Amniotic stem cell (primary cell): ENCODE measurements around the gene FBLN5.
"Not testable (repeated sequence)": the region's sequence is repeated elsewhere in the genome, so short reads cannot be mapped to it uniquely, and the experiment has no call there.

Experiments
- DNase-seq: peaks from one replicate; lab custom pipeline; 2025; lab: John Stamatoyannopoulos, UW

Gene FBLN5

GRCh38 chr14:91884664-91885063, 62.8 kb downstream of the FBLN5 start:
- no peak for DNase-seq

DNA sequence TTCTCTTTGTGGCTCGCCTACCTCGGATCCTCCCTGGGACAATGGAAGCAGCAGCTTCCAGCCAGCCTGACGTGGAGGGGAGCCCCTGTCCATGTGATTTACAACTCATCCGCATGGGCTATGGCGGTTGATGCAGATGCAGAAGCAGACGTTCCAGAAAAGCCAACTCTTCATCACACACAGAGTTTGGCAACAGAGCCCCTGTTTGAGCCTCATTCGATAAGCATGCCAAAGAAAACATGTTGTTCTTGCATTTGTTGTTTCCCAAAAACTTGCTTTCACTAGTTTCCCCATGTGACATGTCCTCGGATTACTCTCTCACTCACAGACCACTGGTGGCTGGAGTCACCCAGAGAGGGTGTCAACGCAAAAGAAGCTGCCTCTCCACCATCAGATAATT, 63.7 kb downstream of the FBLN5 start:
- no peak for DNase-seq

- no peak for DNase-seq
Measured at GRCh38 chr14:91882776-91883175, 64.7 kb downstream of the FBLN5 start.

DNA sequence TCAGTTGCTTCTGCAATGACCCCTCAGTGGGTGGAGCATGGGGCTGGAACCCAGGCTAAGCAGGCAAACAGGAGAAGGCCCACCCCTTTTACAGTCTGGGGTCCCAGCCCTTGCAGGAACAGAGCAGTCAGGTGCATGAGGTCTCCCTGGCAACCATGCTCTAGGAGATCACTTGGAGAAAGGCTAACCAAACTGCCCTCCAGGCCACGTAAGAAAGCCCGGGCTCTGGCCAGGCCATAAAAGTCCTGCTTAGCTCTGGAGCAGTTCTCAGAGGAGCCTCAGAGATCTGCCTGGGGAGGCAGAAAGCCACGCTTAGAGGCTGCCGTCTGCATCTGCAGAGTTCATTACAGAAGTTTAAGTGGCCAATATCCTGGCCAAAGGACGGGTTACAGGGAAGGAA, 65.1 kb downstream of the FBLN5 start:
- DNase-seq = no peak

DNA sequence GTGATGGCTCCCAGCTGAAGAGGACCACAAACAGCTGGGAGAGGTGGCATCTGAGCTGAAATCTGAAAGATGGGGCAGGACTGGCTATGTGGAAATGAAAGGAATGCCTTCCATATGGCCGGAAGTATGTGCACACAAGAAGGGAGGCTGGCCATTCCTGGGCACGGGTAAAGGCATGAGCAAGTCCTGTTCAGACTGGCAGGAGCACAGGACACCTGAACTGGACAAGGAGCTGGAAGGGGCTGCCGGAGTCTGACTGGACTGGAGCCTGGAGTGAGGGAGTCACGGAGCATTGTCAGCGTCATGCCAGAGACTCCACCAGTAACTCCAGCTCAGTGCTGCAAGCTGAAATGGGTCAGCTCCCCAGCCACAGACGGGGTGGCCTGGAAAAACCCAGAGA, 68.3 kb downstream of the FBLN5 start:
- no peak for DNase-seq

- no peak for DNase-seq
Measured at GRCh38 chr14:91878274-91878673, 69.2 kb downstream of the FBLN5 start.

GRCh38 chr14:91877376-91877915, 70.0 kb downstream of the FBLN5 start:
- DNase-seq = no peak

GRCh38 chr14:91876492-91876891, 71.0 kb downstream of the FBLN5 start:
- DNase-seq = no peak

DNA sequence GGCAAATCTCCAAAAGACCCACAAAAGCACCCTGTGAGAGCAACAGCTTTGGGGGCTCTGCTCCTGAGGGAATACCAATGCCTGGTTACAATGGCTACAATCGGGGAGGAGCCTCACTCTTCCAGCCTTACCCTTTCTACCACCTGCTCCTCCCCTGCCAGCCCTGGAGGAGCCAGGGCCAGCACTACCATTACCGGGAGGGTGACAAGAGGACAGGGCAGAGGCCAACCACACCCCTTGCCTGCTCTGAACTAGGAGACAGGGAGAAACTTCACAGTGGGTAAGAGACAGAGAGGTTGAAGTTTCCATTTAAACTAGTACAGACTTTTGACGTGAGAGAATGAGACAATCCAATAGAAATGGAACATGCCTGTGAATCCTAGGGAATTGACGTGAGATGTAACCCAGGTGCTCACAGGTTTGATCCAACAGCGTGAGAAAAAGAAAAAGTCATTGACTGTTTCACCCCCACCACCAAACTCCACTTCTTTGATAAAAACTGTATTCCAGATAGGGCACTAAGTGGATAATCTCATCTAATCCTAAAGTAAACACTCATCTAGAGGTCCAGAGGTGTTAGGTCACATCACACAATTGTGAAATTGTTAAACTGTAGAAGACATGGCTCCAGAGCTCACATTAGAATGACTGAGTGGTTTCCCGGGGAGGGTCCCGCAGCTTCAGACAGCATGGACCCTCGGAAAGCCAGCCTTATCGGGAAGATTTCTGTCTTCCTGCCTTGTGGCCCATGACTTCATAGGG, 71.8 kb downstream of the FBLN5 start:
- no peak for DNase-seq

- no peak for DNase-seq
Measured at GRCh38 chr14:91873471-91874415, 73.8 kb downstream of the FBLN5 start.

GRCh38 chr14:91872517-91873470, 74.7 kb downstream of the FBLN5 start:
- DNase-seq = no peak

GRCh38 chr14:91872011-91872501, 75.4 kb downstream of the FBLN5 start:
- DNase-seq = no peak

GRCh38 chr14:91871401-91871800, 76.1 kb downstream of the FBLN5 start:
- DNase-seq = not testable (repeated sequence)

GRCh38 chr14:91870890-91871289, 76.6 kb downstream of the FBLN5 start:
- DNase-seq = no peak

- no peak for DNase-seq
Measured at GRCh38 chr14:91870001-91870400, 77.5 kb downstream of the FBLN5 start.

DNA sequence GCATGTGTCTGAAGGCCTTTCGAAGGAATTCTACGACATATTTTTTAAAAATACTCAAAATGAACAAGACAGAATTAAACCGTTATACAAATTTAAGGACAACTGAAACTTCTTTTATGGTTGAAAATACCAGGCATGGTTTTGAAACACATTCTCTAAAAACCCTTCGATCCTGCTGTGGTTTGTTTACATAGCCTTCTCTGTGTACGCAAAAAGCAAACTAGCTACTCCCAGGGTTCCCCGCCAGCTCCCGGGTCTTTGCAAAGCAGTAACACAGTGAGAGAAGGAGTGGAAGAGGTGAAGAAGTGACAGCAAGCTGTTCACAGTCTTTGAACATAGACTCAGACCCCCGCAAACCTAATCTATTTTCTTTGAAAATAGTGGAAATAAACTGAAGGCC, 77.9 kb downstream of the FBLN5 start:
- no peak for DNase-seq

DNA sequence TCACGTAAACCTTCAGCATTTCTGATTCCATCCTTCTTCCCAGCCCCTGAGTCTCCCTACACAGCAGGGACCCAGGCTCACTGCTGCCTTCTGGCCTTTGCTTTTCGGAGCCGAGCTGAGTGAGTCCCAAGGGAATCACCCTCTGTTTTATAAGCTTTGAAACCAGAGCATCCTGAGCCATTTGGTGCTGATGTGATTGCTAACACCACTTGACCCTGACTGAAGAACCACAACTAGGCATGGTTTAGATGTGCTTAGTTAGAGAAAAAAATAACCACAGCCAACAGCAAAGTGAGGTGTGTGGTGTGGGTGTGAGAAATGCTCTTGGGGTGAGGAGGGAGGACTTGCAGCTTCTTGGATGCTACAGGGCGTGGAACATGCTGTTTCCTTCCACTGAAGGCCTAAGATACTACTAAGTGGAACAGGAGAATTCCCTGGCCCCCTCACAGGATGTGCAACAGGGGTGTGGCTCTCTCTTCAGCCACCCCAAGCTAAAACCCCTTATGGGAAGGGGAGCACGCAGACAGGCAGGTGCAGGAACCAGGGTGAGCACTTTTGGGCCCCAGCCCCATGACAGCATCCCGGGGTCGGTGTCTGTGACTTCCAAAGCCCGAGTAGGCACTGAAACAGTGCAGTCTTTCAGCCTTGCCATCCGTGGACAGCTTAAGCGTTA, 80.0 kb downstream of the FBLN5 start, which contains the start of gene TC2N:
Gene TC2N (minus strand): TSS at position 221 of the 673 bp plus-strand sequence. CDS start 53,767 bp downstream, outside the sequence.
- DNase-seq = no peak

GRCh38 chr14:91866511-91867295, 80.8 kb downstream of the FBLN5 start:
- no peak for DNase-seq

GRCh38 chr14:91866061-91866460, 81.4 kb downstream of the FBLN5 start:
- DNase-seq = no peak

DNA sequence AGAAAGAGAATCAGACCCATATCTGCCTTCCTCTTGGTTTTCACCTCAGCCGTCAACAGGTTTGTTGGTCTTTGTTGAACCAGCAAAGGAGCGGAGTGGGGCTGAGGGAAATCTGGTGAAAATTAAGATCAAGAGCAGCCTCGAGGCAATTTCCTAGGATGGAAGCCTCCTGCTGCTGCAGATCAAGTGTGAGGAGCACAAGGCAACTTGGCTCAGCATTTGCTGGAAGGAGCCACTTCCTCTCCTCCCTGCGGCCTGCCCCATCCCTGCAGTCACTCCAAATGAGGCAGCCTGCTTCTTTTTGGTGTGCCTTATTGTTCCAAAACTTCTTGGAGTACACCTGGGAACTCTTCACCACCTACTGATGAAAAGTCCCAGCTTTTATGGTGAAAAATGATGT, 85.1 kb downstream of the FBLN5 start:
- DNase-seq = no peak
